Ovary (tissue), 9 donors: Measurements from ENCODE around the gene KCNJ4. TPM values are rescaled to one million over a fixed set of nuclear protein-coding genes. Genes with fewer than 3 reads are reported as not detected.

Experiments
- DNase-seq, 5 donors: peaks; one replicate each; pipeline ENCODE4 v3.0.0-alpha.2; 2019 to 2020
- H3K27ac ChIP-seq, 2 donors: fragments of 200-600 bp; one replicate each; pipeline versions ENCODE4 v1.5.1 to v1.8.0; 2019 to 2022
- H3K27me3 ChIP-seq: fragments of 200-600 bp; one replicate; pipeline ENCODE4 v1.8.0; 2022
- H3K36me3 ChIP-seq: fragments of 200-600 bp; sonication (generic); one replicate; pipeline ENCODE4 v1.5.1; 2019
- H3K4me1 ChIP-seq: one replicate; pipeline ENCODE4 v1.8.1; 2013; ENCODE audit warnings: mild to moderate bottlenecking, moderate library complexity; ENCODE audit not compliant: insufficient read depth
- H3K4me3 ChIP-seq: fragments of 200-600 bp; sonication (generic); one replicate; pipeline ENCODE4 v1.5.1; 2017
- H3K9me3 ChIP-seq, 2 donors: fragments of 200-600 bp in 1 of 2; sonication (generic) in 1 of 2; one replicate each; pipeline versions ENCODE4 v1.5.1 to v1.8.1; 2013 to 2019; ENCODE audit warnings: mild to moderate bottlenecking in 1 of 2, moderate library complexity in 1 of 2
- EP300 ChIP-seq: sonication (generic); formaldehyde crosslinking; IDR thresholded peaks from one replicate; pipeline ENCODE4 v1.6.1; 2017; ENCODE audit warnings: antibody characterized with exemption
- POLR2A ChIP-seq: fragments of 450-650 bp; IDR thresholded peaks from one replicate; pipeline ENCODE4 v1.6.1; 2017; ENCODE audit warnings: antibody characterized with exemption, mild to moderate bottlenecking, moderate library complexity
- WGBS, 3 donors: extraction: QIAGEN DNeasy Blood & Tissue Kit in 1 of 3; methylation state at CpG; one replicate each; pipeline versions ENCODE4 v1.1.5 to v1.1.7; 2013 to 2017; 5-methylcytosine and 5-hydroxymethylcytosine counted together
- intact Hi-C, 4 donors: fragments of 100-400 bp; cut with DNase I; formaldehyde crosslinking; loops; one replicate each; pipeline versions ENCODE4 v1.11.0 to v1.15.1; 2022 to 2023
- polyA plus RNA-seq, 2 donors: library from polyadenylated mRNA; stranded (reverse); fragments of 200-250 nt in 1 of 2; fragments of 350-450 nt in 1 of 2; fragmentation: Illumina TruSeq in 1 of 2; extraction: RNeasy Lipid Tissue Mini Kit (QIAGEN cat#74804) in 1 of 2; gene quantifications; one replicate each; pipeline ENCODE4 v1.2.3, GENCODE V29; 2013 to 2014
- total RNA-seq, 7 donors: library from RNA; depleted of rRNA in 2 of 7; stranded (reverse); fragments of >200 nt in 2 of 7; fragmentation: NEBNext Ultra II Directional in 3 of 7; extraction: Animal tissue kit (Norgen Biotek cat#: 25700) in 3 of 7; gene quantifications; one replicate each; pipeline versions ENCODE4 v1.1.0 to v1.2.4, GENCODE V29; 2016 to 2023
- TF ChIP-seq, protein P1 (sequence below), 3 donors: fragments of 450-650 bp in 2 of 3; fragments of 200-600 bp in 1 of 3; IDR thresholded peaks; one replicate each; pipeline versions ENCODE4 v1.5.1 to v1.8.0; 2016 to 2022; ENCODE audit warnings: antibody characterized with exemption in 3 of 3, mild to moderate bottlenecking in 1 of 3
- donor health status: DM: no; HTN: no; CAD: no; lungs with moderate emphysema.
- donor health status: DM: no; HTN: no; CAD: no.
- donor health status: Bipolar disorder and iron deficiency.
- donor health status: DM: yes; HTN: yes; CAD: no.
- donor health status: DM: no; HTN: no; CAD: no.
- donor health status: DM: yes; HTN: yes; CAD: no.

KCNJ4 gene
- total and polyA plus RNA-seq, 9 donors = 0.02 to 0.62 TPM; not detected in 7

DNA sequence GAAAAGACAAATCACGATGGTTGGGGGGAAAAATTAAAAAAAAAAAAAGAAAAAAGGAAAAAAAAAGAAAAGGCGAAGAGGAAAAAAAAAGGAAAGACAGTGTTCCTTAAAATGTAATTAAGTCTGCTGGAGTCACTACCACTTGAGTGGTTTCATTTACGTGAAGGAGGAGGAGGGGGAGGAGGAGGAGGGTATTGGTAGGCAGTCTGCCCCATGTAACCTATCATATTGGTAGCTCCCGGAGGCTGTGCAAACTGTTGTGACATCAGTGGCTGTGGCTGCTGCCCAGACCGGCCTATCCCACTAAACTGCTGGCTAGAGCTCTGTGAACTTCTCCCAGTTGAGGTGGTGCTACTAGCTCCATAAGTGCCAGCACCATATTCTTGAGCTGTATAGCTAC, 30.8 kb upstream of the KCNJ4 start:
- Histone ChIP-seq H3K4me3 (no peak overlapping the region), H3K27ac (no peak overlapping the region), H3K4me1 (no peaks in the 10 kb centered on the region), H3K36me3 (no peaks in the 10 kb centered on the region), H3K9me3 (no peaks in the 10 kb centered on the region), H3K27me3 (no peaks in the 10 kb centered on the region)
- intact Hi-C loops = no loop called here
- TF ChIP-seq POLR2A = no peak
- TF ChIP-seq, protein P1, sequence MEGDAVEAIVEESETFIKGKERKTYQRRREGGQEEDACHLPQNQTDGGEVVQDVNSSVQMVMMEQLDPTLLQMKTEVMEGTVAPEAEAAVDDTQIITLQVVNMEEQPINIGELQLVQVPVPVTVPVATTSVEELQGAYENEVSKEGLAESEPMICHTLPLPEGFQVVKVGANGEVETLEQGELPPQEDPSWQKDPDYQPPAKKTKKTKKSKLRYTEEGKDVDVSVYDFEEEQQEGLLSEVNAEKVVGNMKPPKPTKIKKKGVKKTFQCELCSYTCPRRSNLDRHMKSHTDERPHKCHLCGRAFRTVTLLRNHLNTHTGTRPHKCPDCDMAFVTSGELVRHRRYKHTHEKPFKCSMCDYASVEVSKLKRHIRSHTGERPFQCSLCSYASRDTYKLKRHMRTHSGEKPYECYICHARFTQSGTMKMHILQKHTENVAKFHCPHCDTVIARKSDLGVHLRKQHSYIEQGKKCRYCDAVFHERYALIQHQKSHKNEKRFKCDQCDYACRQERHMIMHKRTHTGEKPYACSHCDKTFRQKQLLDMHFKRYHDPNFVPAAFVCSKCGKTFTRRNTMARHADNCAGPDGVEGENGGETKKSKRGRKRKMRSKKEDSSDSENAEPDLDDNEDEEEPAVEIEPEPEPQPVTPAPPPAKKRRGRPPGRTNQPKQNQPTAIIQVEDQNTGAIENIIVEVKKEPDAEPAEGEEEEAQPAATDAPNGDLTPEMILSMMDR (IDR thresholded peaks at IDR 0.05) = no peak
- no peak for TF ChIP-seq EP300
- 76 to 81% (median 78%) methylated on average over 5 of the region's 5 CpGs for WGBS, 3 donors
- DNase-seq = no peak

DNA sequence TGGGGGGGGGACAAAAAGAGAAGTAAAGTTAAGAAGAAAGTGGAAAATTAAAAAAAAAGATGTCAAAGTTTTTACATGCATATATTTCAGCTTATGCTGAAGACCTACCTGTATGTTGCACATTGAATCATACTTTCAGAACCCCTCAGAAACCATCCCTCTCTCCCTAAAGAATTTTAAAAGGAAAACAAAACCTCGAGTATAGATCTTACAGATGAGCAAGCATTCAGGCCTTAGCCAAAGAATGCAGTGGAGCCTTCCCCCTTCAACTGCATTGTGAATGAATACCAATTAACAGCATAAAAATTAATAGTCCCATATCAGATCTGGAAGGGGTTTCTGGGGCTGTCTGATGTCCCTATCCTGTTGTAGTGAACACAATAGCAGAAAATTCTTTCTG, 29.2 kb upstream of the KCNJ4 start:
- intact Hi-C loops = no loop called here
- 51 to 74% (median 52%) methylated on average over 1 of the region's 1 CpG for WGBS, 3 donors
- no peak overlapping the region for H3K27ac ChIP-seq
- H3K27me3 ChIP-seq = no peaks in the 10 kb centered on the region
- H3K4me1 ChIP-seq = no peaks in the 10 kb centered on the region
- H3K9me3 ChIP-seq = no peaks in the 10 kb centered on the region
- no peaks in the 10 kb centered on the region for H3K36me3 ChIP-seq
- TF ChIP-seq EP300 = no peak
- TF ChIP-seq POLR2A = no peak
- TF ChIP-seq, protein P1 (IDR thresholded peaks at IDR 0.05) = no peak
- H3K4me3 ChIP-seq = no peak overlapping the region
- DNase-seq = no peak

DNA sequence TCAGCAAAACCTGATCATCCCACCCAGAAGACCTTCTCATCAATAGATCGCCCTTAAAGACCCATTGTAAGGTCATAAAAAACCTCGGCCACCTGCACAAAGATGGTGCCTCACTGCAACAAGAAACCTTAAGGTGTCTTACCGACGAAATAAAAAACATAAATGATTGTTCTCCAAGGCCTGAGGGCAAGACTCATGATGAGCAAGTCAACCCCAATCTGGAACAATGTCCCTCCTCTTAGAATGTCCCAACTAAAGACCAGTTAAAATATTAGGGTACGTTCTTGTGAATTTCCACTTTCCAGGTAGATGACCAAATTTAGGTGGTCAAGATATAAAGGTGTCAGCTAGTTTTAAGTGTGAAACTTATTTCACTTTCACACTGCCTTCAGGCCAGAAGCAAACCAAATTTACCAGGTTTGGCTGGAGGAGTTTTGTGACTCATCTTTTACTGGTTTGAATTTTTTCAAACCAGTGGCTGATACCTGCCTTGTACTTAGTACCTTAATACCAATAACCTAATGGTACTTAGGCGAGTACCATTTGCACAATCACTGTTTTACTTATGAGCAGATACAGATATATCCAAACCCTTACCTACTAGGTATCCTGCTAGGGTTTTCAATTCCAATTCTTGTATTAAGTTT, 27.8 kb upstream of the KCNJ4 start:
- no peaks in the 10 kb centered on the region for H3K36me3 ChIP-seq
- DNase-seq = no peak
- 93 to 95% (median 94%) methylated on average over 6 of the region's 6 CpGs for WGBS, 3 donors
- TF ChIP-seq, protein P1 (IDR thresholded peaks at IDR 0.05) = no peak
- no peak for TF ChIP-seq POLR2A
- TF ChIP-seq EP300 = no peak
- intact Hi-C loops = no loop called here
- H3K4me1 ChIP-seq = no peaks in the 10 kb centered on the region
- H3K27me3 ChIP-seq = no peaks in the 10 kb centered on the region
- H3K27ac ChIP-seq = no peak overlapping the region
- H3K9me3 ChIP-seq = no peaks in the 10 kb centered on the region
- no peak overlapping the region for H3K4me3 ChIP-seq

DNA sequence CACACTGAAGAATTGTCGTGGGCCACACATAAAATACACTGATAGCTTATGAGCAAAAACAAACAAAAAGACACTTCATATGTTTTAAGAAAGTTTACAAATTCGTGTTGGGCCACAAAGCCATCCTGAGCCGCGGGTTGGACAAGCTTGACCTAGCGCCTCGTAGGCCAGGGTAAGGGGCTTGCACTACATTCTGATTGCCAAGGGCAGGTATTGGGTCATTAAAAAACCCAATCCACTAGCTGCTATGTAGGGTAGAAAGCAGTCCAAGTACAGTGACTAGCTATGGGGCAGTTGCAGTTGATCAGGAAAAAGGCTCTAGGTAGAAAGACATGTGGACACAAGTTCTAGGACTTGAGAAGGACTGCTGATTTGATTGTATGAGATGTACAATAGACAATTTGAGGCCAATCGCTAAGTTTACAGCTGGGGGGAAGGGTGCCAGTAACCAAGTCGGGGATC, 26.9 kb upstream of the KCNJ4 start:
- 77 to 81% (median 78%) methylated on average over 8 of the region's 8 CpGs for WGBS, 3 donors
- Histone ChIP-seq H3K4me1 (no peaks in the 10 kb centered on the region), H3K27ac (no peak overlapping the region), H3K4me3 (no peak overlapping the region), H3K36me3 (no peaks in the 10 kb centered on the region), H3K27me3 (no peaks in the 10 kb centered on the region), H3K9me3 (no peaks in the 10 kb centered on the region)
- TF ChIP-seq POLR2A (no peak), EP300 (no peak)
- TF ChIP-seq, protein P1 (IDR thresholded peaks at IDR 0.05) = no peak
- intact Hi-C loops = no loop called here
- DNase-seq = no peak
